ENCODE results near the gene GLTP. TPM values are rescaled to one million over a fixed set of nuclear protein-coding genes. Genes with fewer than 3 reads are reported as not detected.
A peak's percentile ranks its signal among the peaks of the same experiment; 100 is the strongest.
"Not testable (repeated sequence)": the region's sequence is repeated elsewhere in the genome, so short reads cannot be mapped to it uniquely, and the experiment has no call there.

The GLTP gene
- total RNA-seq, 1 donor from 2014 or later = 27.7 TPM

GRCh38 chr12:109863847-109864712 is 16.3 kb downstream of the GLTP start:
- peaks cover 3% of the 10 kb centered on the region for H3K36me3 Mint-ChIP-seq (ENCODE audit: low read depth)
- H3K27ac Mint-ChIP-seq = no peak overlapping the region
- H3K4me1 Mint-ChIP-seq (ENCODE audit: low read depth) = peaks cover 24% of the 10 kb centered on the region
- intact Hi-C loops (cut with micrococcal nuclease) = no loop called here
- no peak overlapping the region for H3K4me3 Mint-ChIP-seq
- no peaks in the 10 kb centered on the region for H3K9me3 Mint-ChIP-seq
- H3K27me3 Mint-ChIP-seq (ENCODE audit: insufficient read depth) = no peaks in the 10 kb centered on the region
- no peak for DNase-seq (ENCODE audit: low spot score)

- H3K36me3 Mint-ChIP-seq (ENCODE audit: low read depth); H3K27me3 Mint-ChIP-seq (ENCODE audit: insufficient read depth); intact Hi-C loops (cut with micrococcal nuclease); H3K27ac Mint-ChIP-seq; H3K9me3 Mint-ChIP-seq; DNase-seq (ENCODE audit: low spot score); H3K4me3 Mint-ChIP-seq: not testable (repeated sequence)
- H3K4me1 Mint-ChIP-seq (ENCODE audit: low read depth) = peaks cover 16% of the 10 kb centered on the region
These were observed 17.9 kb downstream of the GLTP start for GRCh38 chr12:109862491-109862890.

- Mint-ChIP-seq H3K27me3 (ENCODE audit: insufficient read depth) (no peaks in the 10 kb centered on the region), H3K4me3 (no peak overlapping the region), H3K27ac (no peak overlapping the region), H3K9me3 (no peaks in the 10 kb centered on the region), H3K4me1 (ENCODE audit: low read depth) (peaks cover 16% of the 10 kb centered on the region), H3K36me3 (ENCODE audit: low read depth) (peaks cover 4% of the 10 kb centered on the region)
- no peak for DNase-seq (ENCODE audit: low spot score)
- intact Hi-C loops (cut with micrococcal nuclease) = no loop called here
These were observed 18.5 kb downstream of the GLTP start for GRCh38 chr12:109861689-109862314.

GRCh38 chr12:109860977-109861376 is 19.4 kb downstream of the GLTP start:
- no peak for DNase-seq (ENCODE audit: low spot score)
- intact Hi-C loops (cut with micrococcal nuclease) = no loop called here
- no peak overlapping the region for H3K4me3 Mint-ChIP-seq
- no peaks in the 10 kb centered on the region for H3K9me3 Mint-ChIP-seq
- no peak overlapping the region for H3K27ac Mint-ChIP-seq
- no peaks in the 10 kb centered on the region for H3K27me3 Mint-ChIP-seq (ENCODE audit: insufficient read depth)
- H3K36me3 Mint-ChIP-seq (ENCODE audit: low read depth) = peaks cover 4% of the 10 kb centered on the region
- H3K4me1 Mint-ChIP-seq (ENCODE audit: low read depth) = peaks cover 16% of the 10 kb centered on the region

- intact Hi-C loops (cut with micrococcal nuclease) = no loop called here
- no peak for DNase-seq (ENCODE audit: low spot score)
- H3K27ac Mint-ChIP-seq = no peak overlapping the region
- H3K4me3 Mint-ChIP-seq = no peak overlapping the region
- peaks cover 6% of the 10 kb centered on the region for H3K4me1 Mint-ChIP-seq (ENCODE audit: low read depth)
- H3K27me3 Mint-ChIP-seq (ENCODE audit: insufficient read depth) = no peaks in the 10 kb centered on the region
- H3K36me3 Mint-ChIP-seq (ENCODE audit: low read depth) = peaks cover 4% of the 10 kb centered on the region
- no peaks in the 10 kb centered on the region for H3K9me3 Mint-ChIP-seq
These were observed 21.6 kb downstream of the GLTP start for GRCh38 chr12:109858764-109859163.

GRCh38 chr12:109857715-109858114 is 22.6 kb downstream of the GLTP start:
- H3K36me3 Mint-ChIP-seq (ENCODE audit: low read depth) = peaks cover 4% of the 10 kb centered on the region
- peaks cover 4% of the 10 kb centered on the region for H3K4me1 Mint-ChIP-seq (ENCODE audit: low read depth)
- no peak overlapping the region for H3K27ac Mint-ChIP-seq
- intact Hi-C loops (cut with micrococcal nuclease) = no loop called here
- no peaks in the 10 kb centered on the region for H3K27me3 Mint-ChIP-seq (ENCODE audit: insufficient read depth)
- DNase-seq (ENCODE audit: low spot score) = no peak
- H3K9me3 Mint-ChIP-seq = no peaks in the 10 kb centered on the region
- no peak overlapping the region for H3K4me3 Mint-ChIP-seq

GRCh38 chr12:109855377-109855776 is 25.0 kb downstream of the GLTP start:
- H3K9me3 Mint-ChIP-seq = no peaks in the 10 kb centered on the region
- DNase-seq (ENCODE audit: low spot score) = no peak
- H3K4me3 Mint-ChIP-seq = no peak overlapping the region
- peaks cover 6% of the 10 kb centered on the region for H3K36me3 Mint-ChIP-seq (ENCODE audit: low read depth)
- peaks cover 4% of the 10 kb centered on the region for H3K4me1 Mint-ChIP-seq (ENCODE audit: low read depth)
- intact Hi-C loops (cut with micrococcal nuclease) = no loop called here
- no peak overlapping the region for H3K27ac Mint-ChIP-seq
- no peaks in the 10 kb centered on the region for H3K27me3 Mint-ChIP-seq (ENCODE audit: insufficient read depth)

- H3K27ac Mint-ChIP-seq; H3K4me1 Mint-ChIP-seq (ENCODE audit: low read depth); H3K9me3 Mint-ChIP-seq; H3K27me3 Mint-ChIP-seq (ENCODE audit: insufficient read depth); DNase-seq (ENCODE audit: low spot score); H3K36me3 Mint-ChIP-seq (ENCODE audit: low read depth); H3K4me3 Mint-ChIP-seq; intact Hi-C loops (cut with micrococcal nuclease): not testable (repeated sequence)
These were observed 29.8 kb downstream of the GLTP start for GRCh38 chr12:109850518-109850917.

GRCh38 chr12:109847142-109847735 is 33.1 kb downstream of the GLTP start:
- Mint-ChIP-seq H3K36me3 (ENCODE audit: low read depth) (peaks cover 2% of the 10 kb centered on the region), H3K4me3 (no peak overlapping the region), H3K9me3 (no peaks in the 10 kb centered on the region), H3K4me1 (ENCODE audit: low read depth) (peaks cover 5% of the 10 kb centered on the region), H3K27ac (no peak overlapping the region), H3K27me3 (ENCODE audit: insufficient read depth) (no peaks in the 10 kb centered on the region)
- intact Hi-C loops (cut with micrococcal nuclease) = loop anchor here (5.0 to 10.0 kb wide), 2 partner anchors 250 to 422 kb away; no protein-coding TSS in a partner anchor
- DNase-seq (ENCODE audit: low spot score) = no peak

- peaks cover 5% of the 10 kb centered on the region for H3K4me1 Mint-ChIP-seq (ENCODE audit: low read depth)
- intact Hi-C loops (cut with micrococcal nuclease) = loop anchor here (1.0 to 10.0 kb wide), 4 partner anchors 34 to 421 kb away; partner anchors contain the start of gene GLTP
- H3K4me3 Mint-ChIP-seq = peak overlapping the region; percentile 13
- no peak overlapping the region for H3K27ac Mint-ChIP-seq
- H3K9me3 Mint-ChIP-seq = no peaks in the 10 kb centered on the region
- no peaks in the 10 kb centered on the region for H3K27me3 Mint-ChIP-seq (ENCODE audit: insufficient read depth)
- no peak for DNase-seq (ENCODE audit: low spot score)
- H3K36me3 Mint-ChIP-seq (ENCODE audit: low read depth) = no peaks in the 10 kb centered on the region
These were observed 34.5 kb downstream of the GLTP start for GRCh38 chr12:109845824-109846205.

GRCh38 chr12:109844983-109845823 is 35.1 kb downstream of the GLTP start:
- intact Hi-C loops (cut with micrococcal nuclease) = loop anchor here (1.0 to 10.0 kb wide), 4 partner anchors 35 to 420 kb away; partner anchors contain the start of gene GLTP
- Mint-ChIP-seq H3K9me3 (no peaks in the 10 kb centered on the region), H3K27ac (no peak overlapping the region), H3K4me1 (ENCODE audit: low read depth) (peaks cover 5% of the 10 kb centered on the region), H3K27me3 (ENCODE audit: insufficient read depth) (no peaks in the 10 kb centered on the region), H3K4me3 (peak overlapping the region; percentile 37), H3K36me3 (ENCODE audit: low read depth) (no peaks in the 10 kb centered on the region)
- peak; percentile 85 for DNase-seq (ENCODE audit: low spot score)

GRCh38 chr12:109844091-109844490 is 36.2 kb downstream of the GLTP start:
- Mint-ChIP-seq H3K27me3 (ENCODE audit: insufficient read depth) (no peaks in the 10 kb centered on the region), H3K36me3 (ENCODE audit: low read depth) (no peaks in the 10 kb centered on the region), H3K27ac (peak overlapping the region; percentile 26), H3K4me3 (no peak overlapping the region), H3K4me1 (ENCODE audit: low read depth) (peaks cover 5% of the 10 kb centered on the region), H3K9me3 (no peaks in the 10 kb centered on the region)
- intact Hi-C loops (cut with micrococcal nuclease) = loop anchor here (10.0 kb wide), 1 partner anchor 419 kb away; no protein-coding TSS in a partner anchor
- DNase-seq (ENCODE audit: low spot score) = no peak

Measured in activated T-helper 1 cell treated with anti-CD3 and anti-CD28 coated beads, Interleukin-12 subunit alpha, Interleukin-12 subunit beta, Interleukin-2, Interleukin-4 antibody, amounts not matched to agents 30 ng/mL and 10 ng/mL and 1 ng/mL, durations not matched to agents 14 hours and 24 hours and 36 hours (primary cell).